Spleen (tissue), 7 donors: ENCODE measurements around the gene CRYBG3.

Source experiments
- POLR2A ChIP-seq, 3 donors: fragments of 450-650 bp; IDR thresholded peaks; one replicate each; pipeline ENCODE4 v1.5.1; 2017; ENCODE audit warnings: antibody characterized with exemption in 3 of 3, mild to moderate bottlenecking in 1 of 3
- POLR2AphosphoS5 ChIP-seq, 3 donors: sonication (generic); formaldehyde crosslinking; IDR thresholded peaks; one replicate each; pipeline ENCODE4 v1.5.1; 2017; ENCODE audit warnings: antibody characterized with exemption in 3 of 3
- TF ChIP-seq, protein P1 (sequence below), 11 experiments: fragments of 200-600 bp in 7 of 11; fragments of 450-650 bp in 4 of 11; sonication (generic) in 4 of 11; IDR thresholded peaks in 8 of 11; conservative IDR thresholded peaks in 3 of 11; 1 replicate in 7 of 11; 2 replicates in 4 of 11; pipeline versions ENCODE4 v1.4.0 to v1.8.0; 2016 to 2021; ENCODE audit warnings: antibody characterized with exemption in 11 of 11, inconsistent platforms in 4 of 11, mild to moderate bottlenecking in 1 of 11
- donor health status: DM: no; HTN: no; CAD: no; lungs with moderate emphysema.
- donor health status: DM: no; HTN: no; CAD: no.
- donor health status: DM: no; HTN: no; CAD: no.

DNA sequence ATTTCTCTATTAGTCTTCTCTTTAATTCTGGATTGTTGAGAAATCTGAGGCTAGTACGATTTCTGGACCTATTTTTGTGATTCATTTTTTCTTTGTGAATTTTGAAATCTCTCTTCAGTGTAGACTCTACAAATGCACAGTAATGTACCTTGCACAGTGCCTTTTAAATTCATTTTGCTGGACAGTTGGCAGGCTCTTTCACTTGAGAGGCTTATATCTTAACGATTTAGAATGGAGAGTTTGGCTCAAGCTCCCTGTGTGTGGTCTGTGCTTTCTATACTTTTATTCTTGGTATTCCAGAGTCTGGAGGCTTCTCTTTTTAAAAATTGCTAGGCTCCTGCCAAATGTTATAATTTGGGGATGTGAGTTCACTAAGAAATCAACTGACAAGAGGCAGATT is 8.8 kb downstream of the CRYBG3 start:
- TF ChIP-seq POLR2AphosphoS5 (IDR thresholded peaks at IDR 0.05): no peak
- TF ChIP-seq, protein P1, sequence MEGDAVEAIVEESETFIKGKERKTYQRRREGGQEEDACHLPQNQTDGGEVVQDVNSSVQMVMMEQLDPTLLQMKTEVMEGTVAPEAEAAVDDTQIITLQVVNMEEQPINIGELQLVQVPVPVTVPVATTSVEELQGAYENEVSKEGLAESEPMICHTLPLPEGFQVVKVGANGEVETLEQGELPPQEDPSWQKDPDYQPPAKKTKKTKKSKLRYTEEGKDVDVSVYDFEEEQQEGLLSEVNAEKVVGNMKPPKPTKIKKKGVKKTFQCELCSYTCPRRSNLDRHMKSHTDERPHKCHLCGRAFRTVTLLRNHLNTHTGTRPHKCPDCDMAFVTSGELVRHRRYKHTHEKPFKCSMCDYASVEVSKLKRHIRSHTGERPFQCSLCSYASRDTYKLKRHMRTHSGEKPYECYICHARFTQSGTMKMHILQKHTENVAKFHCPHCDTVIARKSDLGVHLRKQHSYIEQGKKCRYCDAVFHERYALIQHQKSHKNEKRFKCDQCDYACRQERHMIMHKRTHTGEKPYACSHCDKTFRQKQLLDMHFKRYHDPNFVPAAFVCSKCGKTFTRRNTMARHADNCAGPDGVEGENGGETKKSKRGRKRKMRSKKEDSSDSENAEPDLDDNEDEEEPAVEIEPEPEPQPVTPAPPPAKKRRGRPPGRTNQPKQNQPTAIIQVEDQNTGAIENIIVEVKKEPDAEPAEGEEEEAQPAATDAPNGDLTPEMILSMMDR (IDR thresholded peaks at IDR 0.05 in 8 of 11, conservative IDR thresholded peaks at IDR 0.05 in 3 of 11): no peak
- TF ChIP-seq POLR2A (IDR thresholded peaks at IDR 0.05): no peak
